Prostate gland (tissue), 2 donors: ENCODE data around the gene DNM3. TPM values are rescaled to one million over a fixed set of nuclear protein-coding genes. Genes with fewer than 3 reads are reported as not detected.
A peak's percentile ranks its signal among the peaks of the same experiment; 100 is the strongest.

Source experiments
- DNase-seq: peaks from one replicate; pipeline ENCODE4 v3.0.0-alpha.2; 2019; ENCODE audit warnings: low spot score
- H3K27ac ChIP-seq, 2 donors: fragments of 200-600 bp; sonication (generic); 2 replicates each; pipeline ENCODE4 v1.5.1; 2017 to 2019
- H3K27me3 ChIP-seq: fragments of 200-600 bp; sonication (generic); replicated peaks from 2 replicates; pipeline ENCODE4 v1.5.1; 2019; ENCODE audit not compliant: insufficient read depth
- H3K36me3 ChIP-seq, 2 donors: fragments of 200-600 bp; sonication (generic); 1 replicate in 1 of 2; 2 replicates in 1 of 2; pipeline versions ENCODE4 v1.5.1 to v1.8.1; 2017 to 2019
- H3K4me1 ChIP-seq: fragments of 200-600 bp; sonication (generic); replicated peaks from 2 replicates; pipeline ENCODE4 v1.5.1; 2019
- H3K4me3 ChIP-seq, 2 donors: fragments of 200-600 bp; sonication (generic); 2 replicates each; pipeline ENCODE4 v1.5.1; 2017 to 2019
- H3K9me3 ChIP-seq: fragments of 200-600 bp; sonication (generic); 2 replicates; pipeline ENCODE4 v1.5.1; 2017
- CTCF ChIP-seq, 4 experiments: fragments of 200-600 bp in 2 of 4; fragments of 450-650 bp in 2 of 4; sonication (generic) in 2 of 4; IDR thresholded peaks; 1 replicate in 3 of 4; 2 replicates in 1 of 4; pipeline ENCODE4 v1.5.1; 2016 to 2019; ENCODE audit warnings: antibody characterized with exemption in 4 of 4, mild to moderate bottlenecking in 2 of 4, moderate library complexity in 2 of 4
- POLR2A ChIP-seq: fragments of 450-650 bp; IDR thresholded peaks from one replicate; pipeline ENCODE4 v1.6.1; 2016; ENCODE audit warnings: antibody characterized with exemption, mild to moderate bottlenecking
- POLR2AphosphoS5 ChIP-seq: sonication (generic); formaldehyde crosslinking; IDR thresholded peaks from one replicate; pipeline ENCODE4 v1.6.1; 2017; ENCODE audit warnings: antibody characterized with exemption
- WGBS: methylation state at CpG from one replicate; pipeline ENCODE4 v1.1.5; 2018; 5-methylcytosine and 5-hydroxymethylcytosine counted together
- intact Hi-C: fragments of 100-400 bp; cut with DNase I; formaldehyde crosslinking; loops from one replicate; pipeline ENCODE4 v1.14.2; 2022
- total RNA-seq, 2 donors: library from RNA; depleted of rRNA; stranded (reverse); fragments of >200 nt; gene quantifications; one replicate each; pipeline ENCODE4 v1.1.0, GENCODE V29; 2016

Gene DNM3
- total RNA-seq, 2 donors from 2014 or later, result 2.3 to 5.3 TPM

GRCh38 chr1:172354291-172355274, 513.3 kb downstream of the DNM3 start:
- Histone ChIP-seq H3K4me3 (no peak overlapping the region), H3K27me3 (no peaks in the 10 kb centered on the region), H3K9me3 (no peaks in the 10 kb centered on the region), H3K27ac (no peak overlapping the region), H3K36me3 (no peaks in the 10 kb centered on the region), H3K4me1 (peaks cover 14% of the 10 kb centered on the region)
- TF ChIP-seq POLR2AphosphoS5 (no peak), POLR2A (no peak), CTCF (IDR thresholded peaks at IDR 0.05) (no peak)
- DNase-seq, result no peak
- WGBS, result 93% methylated on average over 5 of the region's 5 CpGs
- intact Hi-C loops, result loop anchor here (5.0 to 10.0 kb wide), 3 partner anchors 38 to 207 kb away; no protein-coding TSS in a partner anchor

- no peak overlapping the region for H3K4me3 ChIP-seq
- H3K27me3 ChIP-seq, result no peaks in the 10 kb centered on the region
- TF ChIP-seq CTCF (IDR thresholded peaks at IDR 0.05) (no peak), POLR2AphosphoS5 (peak; percentile 86)
- peaks cover 14% of the 10 kb centered on the region for H3K4me1 ChIP-seq
- H3K27ac ChIP-seq, result no peak overlapping the region
- DNase-seq, result peak; percentile 60
- no peaks in the 10 kb centered on the region for H3K36me3 ChIP-seq
- H3K9me3 ChIP-seq, result no peaks in the 10 kb centered on the region
- intact Hi-C loops, result loop anchor here (5.0 to 10.0 kb wide), 3 partner anchors 36 to 209 kb away; no protein-coding TSS in a partner anchor
Observed at GRCh38 chr1:172356620-172357019, 515.3 kb downstream of the DNM3 start.

- TF ChIP-seq POLR2AphosphoS5 (no peak), CTCF (IDR thresholded peaks at IDR 0.05) (no peak), POLR2A (no peak)
- Histone ChIP-seq H3K36me3 (no peaks in the 10 kb centered on the region), H3K27ac (peak overlapping the region; percentile 52 to 58), H3K4me3 (no peak overlapping the region), H3K9me3 (no peaks in the 10 kb centered on the region), H3K4me1 (peaks cover 14% of the 10 kb centered on the region), H3K27me3 (no peaks in the 10 kb centered on the region)
- 48% methylated on average over 5 of the region's 5 CpGs for WGBS
- intact Hi-C loops, result loop anchor here (5.0 to 10.0 kb wide), 3 partner anchors 34 to 211 kb away; no protein-coding TSS in a partner anchor
- DNase-seq, result no peak
Observed at GRCh38 chr1:172357753-172358385, 516.6 kb downstream of the DNM3 start.

- Histone ChIP-seq H3K4me3 (no peak overlapping the region), H3K9me3 (no peaks in the 10 kb centered on the region), H3K4me1 (peaks cover 14% of the 10 kb centered on the region), H3K27me3 (no peaks in the 10 kb centered on the region), H3K27ac (peak overlapping the region; percentile 52 to 58), H3K36me3 (no peaks in the 10 kb centered on the region)
- intact Hi-C loops, result loop anchor here (5.0 to 10.0 kb wide), 3 partner anchors 33 to 212 kb away; no protein-coding TSS in a partner anchor
- WGBS, result 11% methylated on average over 3 of the region's 3 CpGs
- TF ChIP-seq POLR2AphosphoS5, result peak; percentile 85
- TF ChIP-seq POLR2A, result no peak
- TF ChIP-seq CTCF (IDR thresholded peaks at IDR 0.05), result no peak
- DNase-seq, result peak; percentile 60
Observed at GRCh38 chr1:172359491-172359999, 518.2 kb downstream of the DNM3 start.
